Effector memory CD8-positive, alpha-beta T cell (primary cell): ENCODE data around the gene LMCD1.

Experiments used
- ATAC-seq: fragments of 150-1000 bp; cut with Tn5 transposase; replicated peaks from 2 replicates; pipeline ENCODE4 v1.10.0; 2021; ENCODE audit warnings: mild to moderate bottlenecking, moderate library complexity
- DNase-seq, 3 experiments: peaks; one replicate each; pipeline ENCODE4 v3.0.0; 2021
- H3K27ac Mint-ChIP-seq, 2 donors: one replicate each; pipeline ENCODE4 v1.8.0; 2022; ENCODE audit warnings: mild to moderate bottlenecking in 2 of 2, mixed read lengths in 2 of 2, moderate library complexity in 2 of 2
- H3K27me3 Mint-ChIP-seq, 2 donors: one replicate each; pipeline ENCODE4 v1.8.0; 2022; ENCODE audit warnings: mixed read lengths in 2 of 2
- H3K36me3 Mint-ChIP-seq: one replicate; pipeline ENCODE4 v1.8.0; 2022; ENCODE audit warnings: mild to moderate bottlenecking, moderate library complexity, mixed read lengths; ENCODE audit not compliant: insufficient read depth
- H3K4me1 Mint-ChIP-seq, 2 donors: one replicate each; pipeline ENCODE4 v1.8.0; 2022; ENCODE audit warnings: low read depth in 2 of 2, mixed read lengths in 2 of 2
- H3K4me3 Mint-ChIP-seq, 2 donors: one replicate each; pipeline ENCODE4 v1.8.0; 2022; ENCODE audit warnings: mild to moderate bottlenecking in 2 of 2, mixed read lengths in 2 of 2, moderate library complexity in 2 of 2
- H3K9me3 Mint-ChIP-seq, 2 donors: one replicate each; pipeline ENCODE4 v1.8.0; 2022; ENCODE audit warnings: mixed read lengths in 2 of 2

Gene LMCD1

GRCh38 chr3:8595695-8596115 lies 94.1 kb downstream of the LMCD1 start:
- Mint-ChIP-seq H3K27me3 (peaks cover 6 to 7% of the 10 kb centered on the region in 2 donors), H3K4me3 (no peak overlapping the region), H3K9me3 (no peaks in the 10 kb centered on the region), H3K4me1 (no peaks in the 10 kb centered on the region), H3K27ac (no peak overlapping the region), H3K36me3 (no peaks in the 10 kb centered on the region)
- ATAC-seq (no peak), DNase-seq (no peak)

GRCh38 chr3:8596321-8597218 lies 94.9 kb downstream of the LMCD1 start:
- Mint-ChIP-seq H3K27me3 (peaks cover 6 to 7% of the 10 kb centered on the region in 2 donors), H3K36me3 (no peaks in the 10 kb centered on the region), H3K9me3 (no peaks in the 10 kb centered on the region), H3K27ac (no peak overlapping the region), H3K4me1 (no peaks in the 10 kb centered on the region), H3K4me3 (no peak overlapping the region)
- ATAC-seq (no peak), DNase-seq (no peak)

DNA sequence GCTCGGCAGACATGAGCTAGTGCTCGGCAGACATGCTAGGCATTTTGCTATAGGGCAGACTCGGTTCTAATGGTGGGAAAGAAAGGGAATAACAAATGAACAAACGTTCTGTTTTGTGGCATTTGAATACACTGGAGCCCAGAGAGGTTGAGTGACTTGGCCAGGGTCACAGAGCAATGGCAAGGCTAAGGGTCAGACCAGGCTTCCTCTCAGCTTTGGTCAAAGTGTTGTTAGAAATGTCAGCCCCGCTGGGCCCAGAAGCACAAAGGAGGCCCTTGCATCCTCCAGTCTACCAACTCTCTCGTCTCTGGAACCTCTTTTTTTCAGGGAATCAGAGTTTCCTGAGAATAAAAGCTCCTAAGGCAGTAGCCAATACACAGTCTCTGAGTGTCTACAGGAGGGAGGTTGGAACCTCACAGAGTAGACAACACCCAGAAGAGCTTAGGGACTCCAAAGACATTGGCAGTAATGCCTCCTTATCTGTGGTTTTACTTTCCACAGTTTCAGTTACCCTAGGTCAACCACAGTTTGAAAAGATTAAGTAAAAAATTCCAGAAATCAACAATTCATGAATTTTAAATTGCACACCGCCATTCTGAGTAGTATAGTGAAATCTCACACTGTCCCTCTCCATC lies 95.7 kb downstream of the LMCD1 start:
- Mint-ChIP-seq H3K36me3 (no peaks in the 10 kb centered on the region), H3K27me3 (peaks cover 6 to 7% of the 10 kb centered on the region in 2 donors), H3K4me3 (no peak overlapping the region), H3K27ac (no peak overlapping the region), H3K4me1 (no peaks in the 10 kb centered on the region), H3K9me3 (no peaks in the 10 kb centered on the region)
- DNase-seq (no peak), ATAC-seq (no peak)

DNA sequence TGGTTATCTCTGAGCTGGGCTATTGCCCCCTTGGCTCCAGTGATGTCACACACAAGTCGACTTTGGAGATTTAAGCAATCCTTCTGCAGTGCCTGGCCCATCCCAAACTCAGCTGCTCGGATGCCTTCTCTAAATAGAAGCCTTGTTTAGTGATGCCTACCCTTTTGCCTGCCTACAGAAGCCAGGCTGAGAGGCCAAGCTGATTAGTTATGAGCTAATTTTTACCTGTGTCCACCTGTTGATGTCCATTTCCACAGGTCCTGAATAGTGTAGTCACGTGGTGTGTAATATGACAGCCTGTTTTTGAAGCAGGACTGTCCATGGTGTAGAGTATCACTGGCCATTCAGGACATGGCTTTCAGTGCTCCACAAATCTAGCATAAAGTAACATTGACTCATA lies 97.5 kb downstream of the LMCD1 start:
- Mint-ChIP-seq H3K9me3 (no peaks in the 10 kb centered on the region), H3K4me1 (no peaks in the 10 kb centered on the region), H3K36me3 (no peaks in the 10 kb centered on the region), H3K27ac (no peak overlapping the region), H3K27me3 (peaks cover 6 to 7% of the 10 kb centered on the region in 2 donors), H3K4me3 (no peak overlapping the region)
- DNase-seq (no peak), ATAC-seq (no peak)

DNA sequence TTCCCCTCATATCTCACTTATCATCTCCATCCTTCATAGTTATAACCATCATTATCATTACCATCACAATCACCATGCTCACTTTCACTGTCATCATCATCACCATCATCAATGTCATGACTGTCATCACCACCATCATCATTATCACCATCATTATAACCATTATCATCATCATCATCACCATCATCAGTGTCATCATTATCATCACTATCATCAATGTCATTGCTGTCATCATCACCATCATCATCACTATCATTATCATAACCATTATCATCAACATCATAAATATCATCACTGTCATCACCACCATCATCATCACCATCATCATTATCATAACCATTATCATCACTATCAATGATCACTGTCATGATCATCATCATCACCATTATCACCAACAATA lies 98.8 kb downstream of the LMCD1 start:
- ATAC-seq = no peak
- no peaks in the 10 kb centered on the region for H3K9me3 Mint-ChIP-seq
- no peak overlapping the region for H3K4me3 Mint-ChIP-seq
- H3K27me3 Mint-ChIP-seq = peaks cover 6% of the 10 kb centered on the region in 2 donors
- H3K4me1 Mint-ChIP-seq = no peaks in the 10 kb centered on the region
- DNase-seq = no peak
- no peaks in the 10 kb centered on the region for H3K36me3 Mint-ChIP-seq
- H3K27ac Mint-ChIP-seq = no peak overlapping the region

GRCh38 chr3:8603115-8603710 lies 101.6 kb downstream of the LMCD1 start:
- Mint-ChIP-seq H3K36me3 (no peaks in the 10 kb centered on the region), H3K4me1 (no peaks in the 10 kb centered on the region), H3K4me3 (no peak overlapping the region), H3K27ac (no peak overlapping the region), H3K27me3 (peaks cover 4 to 6% of the 10 kb centered on the region in 2 donors), H3K9me3 (no peaks in the 10 kb centered on the region)
- DNase-seq = no peak
- ATAC-seq = no peak

DNA sequence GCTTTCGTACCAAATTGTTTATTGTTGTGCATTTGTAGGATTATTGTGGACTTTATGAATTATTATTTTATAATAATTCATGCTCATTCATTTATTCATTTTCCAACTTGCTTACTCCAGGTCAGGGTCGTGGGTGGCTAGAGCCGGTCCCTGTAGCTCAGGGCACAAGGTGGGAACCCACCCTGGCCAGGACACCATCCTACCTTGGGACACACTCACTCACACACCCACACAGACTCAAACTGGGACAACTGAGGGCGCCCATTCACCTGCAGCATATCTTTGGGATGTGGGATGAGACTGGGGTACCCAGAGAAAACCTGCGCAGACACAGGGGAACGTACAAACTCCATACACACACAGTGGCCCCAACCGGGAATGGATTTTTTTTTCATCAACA lies 102.4 kb downstream of the LMCD1 start:
- Mint-ChIP-seq H3K36me3 (no peaks in the 10 kb centered on the region), H3K27me3 (peaks cover 6 to 12% of the 10 kb centered on the region in 2 donors), H3K4me1 (no peaks in the 10 kb centered on the region), H3K9me3 (no peaks in the 10 kb centered on the region), H3K4me3 (no peak overlapping the region), H3K27ac (no peak overlapping the region)
- DNase-seq (no peak), ATAC-seq (no peak)

DNA sequence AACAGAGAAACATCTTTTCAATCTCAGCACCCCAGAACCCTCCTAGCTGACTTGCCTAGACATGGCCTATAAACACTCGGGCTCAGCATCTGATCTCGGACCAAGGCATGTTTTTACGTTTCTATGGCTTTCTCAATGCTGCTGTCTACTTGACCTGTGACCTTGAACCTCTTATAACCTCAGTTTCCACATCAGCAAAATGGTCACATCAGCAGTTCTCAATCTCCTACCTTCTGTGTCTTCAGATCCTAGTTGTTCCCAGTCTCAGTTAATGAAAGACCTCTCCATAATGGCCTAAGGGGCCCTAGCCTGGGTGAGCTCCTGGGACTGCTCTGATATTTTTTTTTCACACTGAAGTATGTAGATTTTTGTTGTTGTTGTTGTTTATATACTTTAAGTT lies 103.4 kb downstream of the LMCD1 start:
- Mint-ChIP-seq H3K36me3 (no peaks in the 10 kb centered on the region), H3K27ac (no peak overlapping the region), H3K27me3 (peaks cover 6 to 13% of the 10 kb centered on the region in 2 donors), H3K9me3 (no peaks in the 10 kb centered on the region), H3K4me1 (no peaks in the 10 kb centered on the region), H3K4me3 (no peak overlapping the region)
- ATAC-seq (no peak), DNase-seq (no peak)

- peaks cover 12 to 21% of the 10 kb centered on the region in 2 donors for H3K27me3 Mint-ChIP-seq
- H3K4me3 Mint-ChIP-seq = no peak overlapping the region
- ATAC-seq (no peak), DNase-seq (no peak)
- H3K9me3 Mint-ChIP-seq = no peaks in the 10 kb centered on the region
- H3K27ac Mint-ChIP-seq = no peak overlapping the region
- H3K36me3 Mint-ChIP-seq = no peaks in the 10 kb centered on the region
- H3K4me1 Mint-ChIP-seq = no peaks in the 10 kb centered on the region
Observed at GRCh38 chr3:8606701-8607231, 105.1 kb downstream of the LMCD1 start.

DNA sequence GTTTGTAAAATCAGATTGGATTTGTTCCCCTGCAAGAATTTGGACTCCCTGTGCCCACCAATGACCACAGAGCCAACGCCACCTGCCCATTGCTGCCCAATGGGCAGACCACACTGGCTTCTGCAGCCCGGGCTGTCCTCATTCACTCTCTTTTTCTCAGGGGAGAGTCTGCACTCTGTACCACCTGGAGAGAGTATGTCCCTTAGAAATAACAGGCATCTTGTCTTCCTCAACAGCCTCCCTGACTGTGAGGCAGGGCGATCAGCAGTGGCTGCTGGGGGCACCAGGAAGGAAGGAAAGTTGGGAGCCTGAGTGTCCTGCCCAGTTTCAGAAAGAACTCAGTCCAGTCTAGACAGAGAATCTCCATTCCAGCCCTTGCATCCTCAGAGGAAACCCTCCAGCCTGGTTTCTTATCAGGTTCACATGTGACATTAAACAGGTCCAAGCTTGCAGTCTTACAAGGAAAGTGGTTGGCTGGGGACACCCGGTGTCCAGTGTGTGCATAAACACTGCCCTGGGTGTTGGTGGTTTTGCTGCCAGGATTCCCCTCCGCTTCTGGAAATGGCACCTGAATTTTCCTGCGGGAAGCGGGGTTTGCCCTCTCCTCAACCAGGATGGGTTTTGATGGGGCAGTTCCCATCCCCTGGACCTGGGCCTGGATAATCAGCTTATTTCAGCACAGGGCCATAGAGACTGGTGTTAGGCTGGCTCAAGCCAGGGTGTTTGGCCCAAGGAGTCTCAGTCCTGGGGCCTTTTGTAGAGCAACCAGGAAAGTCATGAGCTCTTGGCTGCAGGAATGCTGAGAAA lies 105.8 kb downstream of the LMCD1 start:
- H3K27ac Mint-ChIP-seq = no peak overlapping the region
- no peak overlapping the region for H3K4me3 Mint-ChIP-seq
- DNase-seq = no peak
- no peaks in the 10 kb centered on the region for H3K36me3 Mint-ChIP-seq
- H3K9me3 Mint-ChIP-seq = no peaks in the 10 kb centered on the region
- ATAC-seq = no peak
- H3K27me3 Mint-ChIP-seq = peaks cover 12 to 21% of the 10 kb centered on the region in 2 donors
- no peaks in the 10 kb centered on the region for H3K4me1 Mint-ChIP-seq

- no peak for DNase-seq
- H3K9me3 Mint-ChIP-seq = no peaks in the 10 kb centered on the region
- peaks cover 12 to 21% of the 10 kb centered on the region in 2 donors for H3K27me3 Mint-ChIP-seq
- no peaks in the 10 kb centered on the region for H3K4me1 Mint-ChIP-seq
- no peak overlapping the region for H3K4me3 Mint-ChIP-seq
- ATAC-seq = no peak
- no peaks in the 10 kb centered on the region for H3K36me3 Mint-ChIP-seq
- no peak overlapping the region for H3K27ac Mint-ChIP-seq
Observed at GRCh38 chr3:8608041-8608790, 106.6 kb downstream of the LMCD1 start.

DNA sequence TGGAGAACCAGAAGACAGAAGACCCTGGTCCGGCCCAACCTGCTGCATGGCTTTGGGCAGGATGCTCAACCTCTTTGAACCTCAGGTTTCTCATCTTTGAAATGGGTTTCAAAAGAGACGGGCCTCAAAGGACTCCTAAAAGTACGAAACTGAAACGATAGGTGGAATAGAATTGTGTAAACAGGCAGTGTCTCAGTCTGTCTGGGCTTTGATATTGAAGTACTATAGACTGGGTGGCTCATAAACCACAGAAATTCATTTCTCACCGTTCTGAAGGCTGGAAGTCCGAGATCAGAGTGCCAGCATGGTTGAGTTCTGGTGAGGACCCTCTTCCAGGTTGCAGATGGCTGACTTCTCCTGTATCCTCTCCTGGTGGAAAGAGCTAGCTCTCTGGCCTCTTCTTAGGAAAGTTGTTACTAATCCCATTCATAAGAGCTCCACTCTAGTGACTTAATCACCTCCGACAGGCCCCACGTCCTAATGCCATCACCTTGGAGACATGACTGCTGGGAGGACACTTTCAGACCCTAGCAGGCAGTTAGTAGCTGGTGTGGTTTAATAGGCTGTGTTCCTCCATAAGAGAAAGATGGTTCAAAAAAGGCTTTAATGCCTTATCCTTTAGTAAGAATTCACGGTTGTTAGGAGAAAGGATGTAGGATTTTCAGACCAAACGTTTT lies 107.3 kb downstream of the LMCD1 start:
- Mint-ChIP-seq H3K4me3 (no peak overlapping the region), H3K27ac (no peak overlapping the region), H3K36me3 (no peaks in the 10 kb centered on the region), H3K4me1 (no peaks in the 10 kb centered on the region), H3K27me3 (peaks cover 12 to 21% of the 10 kb centered on the region in 2 donors), H3K9me3 (no peaks in the 10 kb centered on the region)
- DNase-seq (no peak), ATAC-seq (no peak)
